Measurements from ENCODE around the gene MAL. TPM values are rescaled to one million over a fixed set of nuclear protein-coding genes. Genes with fewer than 3 reads are reported as not detected.

Gene MAL
- total and polyA plus RNA-seq, 2 experiments from 2014 or later: 0.24 to 0.31 TPM

GRCh38 chr2:95050385-95051300, 25.1 kb downstream of the MAL start:
- no peak overlapping the region for H3K4me3 ChIP-seq
- H3K79me2 ChIP-seq (replicated peaks; ENCODE audit: insufficient read depth): no peaks in the 10 kb centered on the region
- Mint-ChIP-seq H3K4me3 (no peak overlapping the region), H3K9me3 (no peaks in the 10 kb centered on the region), H3K27ac (no peak overlapping the region), H3K4me1 (peaks cover 6% of the 10 kb centered on the region), H3K36me3 (ENCODE audit: low read depth) (no peaks in the 10 kb centered on the region), H3K27me3 (ENCODE audit: insufficient read depth, low read depth, poor library complexity) (no peaks in the 10 kb centered on the region)
- H2AFZ ChIP-seq: no peak overlapping the region
- no peak overlapping the region for H3K4me2 ChIP-seq
- H3K36me3 ChIP-seq (ENCODE audit: insufficient read depth): no peaks in the 10 kb centered on the region
- no peaks in the 10 kb centered on the region for H3K27me3 ChIP-seq (ENCODE audit: insufficient read depth)
- no peaks in the 10 kb centered on the region for H4K20me1 ChIP-seq (replicated peaks; ENCODE audit: insufficient read depth)
- ATAC-seq (no peak), DNase-seq (ENCODE audit: low spot score) (no peak)
- no peaks in the 10 kb centered on the region for H3F3A ChIP-seq (replicated peaks; ENCODE audit: low read depth)
- H3K27ac ChIP-seq (ENCODE audit: low read depth): no peak overlapping the region
- no peak for TF ChIP-seq ZNF114 (CRISPR knock-in tag; IDR thresholded peaks at IDR 0.05)
- TF ChIP-seq STAT1 (IDR thresholded peaks at IDR 0.05; ENCODE audit: unreplicated experiment): no peak
- no peak for TF ChIP-seq CREB1 (CRISPR knock-in tag; IDR thresholded peaks at IDR 0.05; ENCODE audit: low read depth)
- no peak for TF ChIP-seq CTCF (conservative IDR thresholded peaks at IDR 0.05; ENCODE audit: low read depth in 2 of 2)
- TF ChIP-seq POLR2AphosphoS5 (IDR thresholded peaks at IDR 0.05; ENCODE audit: low read depth): no peak
- TF ChIP-seq ZNF331 (CRISPR knock-in tag; IDR thresholded peaks at IDR 0.05; ENCODE audit: low read depth): no peak
- no peak for TF ChIP-seq ETS1 (IDR thresholded peaks at IDR 0.05)
- TF ChIP-seq REST (IDR thresholded peaks at IDR 0.05; ENCODE audit: unreplicated experiment): no peak
- no peak for TF ChIP-seq ZNF462 (CRISPR knock-in tag; IDR thresholded peaks at IDR 0.05)
- TF ChIP-seq EZH2 (IDR thresholded peaks at IDR 0.05; ENCODE audit: low read depth, unreplicated experiment): no peak
- TF ChIP-seq JUNB (IDR thresholded peaks at IDR 0.05; ENCODE audit: unreplicated experiment): no peak
- TF ChIP-seq EZH2phosphoT487 (IDR thresholded peaks at IDR 0.05; ENCODE audit: unreplicated experiment): no peak
- TF ChIP-seq NANOG (IDR thresholded peaks at IDR 0.05; ENCODE audit: borderline replicate concordance): no peak
- H3K9me2 ChIP-seq (ENCODE audit: insufficient read depth): no peaks in the 10 kb centered on the region
- no peaks in the 10 kb centered on the region for H3K4me1 ChIP-seq (ENCODE audit: insufficient read depth)
